WERI-Rb-1 (cell line): ENCODE measurements around the gene DNAJC30.
"Not testable (repeated sequence)": the region's sequence is repeated elsewhere in the genome, so short reads cannot be mapped to it uniquely, and the experiment has no call there.

Experiments used
- DNase-seq: peaks from one replicate; pipeline ENCODE4 v3.0.0-alpha.2; 2020
- H3K27ac ChIP-seq: fragments of 250-450 bp; sonication (Bioruptor Pico); 2 replicates; pipeline ENCODE4 v1.5.1; 2020; ENCODE audit warnings: mild to moderate bottlenecking, moderate library complexity
- H3K27me3 ChIP-seq: fragments of 250-450 bp; sonication (Bioruptor Pico); 2 replicates; pipeline ENCODE4 v1.5.1; 2021; ENCODE audit warnings: mild to moderate bottlenecking, low read depth, moderate library complexity; ENCODE audit not compliant: insufficient read depth, severe bottlenecking
- H3K36me3 ChIP-seq: fragments of 250-450 bp; sonication (Bioruptor Pico); 2 replicates; pipeline ENCODE4 v1.5.1; 2020; ENCODE audit warnings: mild to moderate bottlenecking, moderate library complexity
- H3K4me3 ChIP-seq: 2 replicates; pipeline ENCODE4 v1.5.1; 2011; ENCODE audit warnings: low read depth, mild to moderate bottlenecking, control low read depth, low read length
- H3K9me3 ChIP-seq: fragments of 250-450 bp; sonication (Bioruptor Pico); 2 replicates; pipeline ENCODE4 v1.5.1; 2021; ENCODE audit warnings: mild to moderate bottlenecking, moderate library complexity; ENCODE audit not compliant: severe bottlenecking
- TF ChIP-seq, protein P1 (sequence below): IDR thresholded peaks from 2 replicates; pipeline ENCODE4 v1.5.1; 2011; ENCODE audit warnings: low read depth, mild to moderate bottlenecking, control low read depth, inconsistent platforms, low read length

Gene DNAJC30

DNA sequence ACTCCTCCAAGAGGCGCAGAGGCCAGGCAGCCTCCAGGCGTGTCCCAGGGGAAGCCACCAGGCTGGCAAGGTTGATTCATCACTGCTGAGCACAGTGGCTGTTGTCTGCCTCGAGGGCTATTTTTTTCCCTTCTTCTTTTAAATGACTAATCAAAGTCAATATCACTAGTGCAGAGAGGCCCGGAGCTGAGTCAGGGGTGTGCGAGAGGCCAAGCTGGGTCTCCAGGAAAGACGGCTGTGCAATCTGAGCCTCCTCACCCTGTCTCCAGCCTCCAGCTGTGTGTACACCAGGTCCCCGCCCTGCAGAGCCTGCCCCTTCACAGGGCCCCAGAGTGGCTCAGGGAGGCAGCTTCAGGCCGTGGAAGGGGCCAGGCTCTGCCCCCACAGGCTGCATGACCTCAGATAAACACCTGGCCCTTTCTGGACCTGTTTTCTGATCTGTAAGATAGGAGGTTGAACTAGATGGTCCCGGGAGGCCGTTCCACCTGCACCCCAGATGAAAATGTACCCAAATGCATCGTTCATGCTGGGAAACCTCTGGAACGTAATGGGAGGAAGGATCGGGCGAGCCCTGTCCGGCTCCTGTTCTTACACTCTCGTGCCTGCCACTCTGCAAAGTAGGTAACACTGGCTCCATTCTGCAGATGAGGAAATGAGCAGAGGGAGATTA, 32.5 kb upstream of the DNAJC30 start:
- TF ChIP-seq, protein P1, sequence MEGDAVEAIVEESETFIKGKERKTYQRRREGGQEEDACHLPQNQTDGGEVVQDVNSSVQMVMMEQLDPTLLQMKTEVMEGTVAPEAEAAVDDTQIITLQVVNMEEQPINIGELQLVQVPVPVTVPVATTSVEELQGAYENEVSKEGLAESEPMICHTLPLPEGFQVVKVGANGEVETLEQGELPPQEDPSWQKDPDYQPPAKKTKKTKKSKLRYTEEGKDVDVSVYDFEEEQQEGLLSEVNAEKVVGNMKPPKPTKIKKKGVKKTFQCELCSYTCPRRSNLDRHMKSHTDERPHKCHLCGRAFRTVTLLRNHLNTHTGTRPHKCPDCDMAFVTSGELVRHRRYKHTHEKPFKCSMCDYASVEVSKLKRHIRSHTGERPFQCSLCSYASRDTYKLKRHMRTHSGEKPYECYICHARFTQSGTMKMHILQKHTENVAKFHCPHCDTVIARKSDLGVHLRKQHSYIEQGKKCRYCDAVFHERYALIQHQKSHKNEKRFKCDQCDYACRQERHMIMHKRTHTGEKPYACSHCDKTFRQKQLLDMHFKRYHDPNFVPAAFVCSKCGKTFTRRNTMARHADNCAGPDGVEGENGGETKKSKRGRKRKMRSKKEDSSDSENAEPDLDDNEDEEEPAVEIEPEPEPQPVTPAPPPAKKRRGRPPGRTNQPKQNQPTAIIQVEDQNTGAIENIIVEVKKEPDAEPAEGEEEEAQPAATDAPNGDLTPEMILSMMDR = no peak
- DNase-seq = peak; percentile 56
- no peaks in the 10 kb centered on the region for H3K27me3 ChIP-seq
- H3K9me3 ChIP-seq = no peaks in the 10 kb centered on the region
- no peak overlapping the region for H3K4me3 ChIP-seq
- H3K27ac ChIP-seq = peak overlapping the region; percentile 77
- H3K36me3 ChIP-seq = peaks cover 17% of the 10 kb centered on the region

DNA sequence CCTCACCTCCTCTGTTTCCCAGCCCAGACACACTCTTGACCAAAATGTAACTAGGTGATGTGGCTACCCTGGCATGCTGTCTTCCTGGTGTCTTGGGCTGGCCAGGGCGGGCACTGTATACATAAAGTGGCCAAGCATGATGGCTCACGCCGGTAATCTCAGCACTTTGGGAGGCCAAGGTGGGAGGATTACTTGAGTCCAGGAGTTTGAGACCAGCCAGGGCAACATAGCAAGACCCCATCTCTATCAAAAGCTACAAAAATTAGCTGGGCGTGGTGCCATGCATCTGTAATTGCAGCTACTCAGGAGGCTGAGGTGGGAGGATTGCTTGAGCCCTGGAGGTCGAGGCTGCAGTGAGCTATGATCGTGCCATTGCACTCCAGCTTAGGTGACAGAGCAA, 30.1 kb upstream of the DNAJC30 start:
- H3K36me3 ChIP-seq = peaks cover 25% of the 10 kb centered on the region
- not testable (repeated sequence) for H3K27me3 ChIP-seq, DNase-seq, H3K4me3 ChIP-seq, H3K9me3 ChIP-seq, H3K27ac ChIP-seq

DNA sequence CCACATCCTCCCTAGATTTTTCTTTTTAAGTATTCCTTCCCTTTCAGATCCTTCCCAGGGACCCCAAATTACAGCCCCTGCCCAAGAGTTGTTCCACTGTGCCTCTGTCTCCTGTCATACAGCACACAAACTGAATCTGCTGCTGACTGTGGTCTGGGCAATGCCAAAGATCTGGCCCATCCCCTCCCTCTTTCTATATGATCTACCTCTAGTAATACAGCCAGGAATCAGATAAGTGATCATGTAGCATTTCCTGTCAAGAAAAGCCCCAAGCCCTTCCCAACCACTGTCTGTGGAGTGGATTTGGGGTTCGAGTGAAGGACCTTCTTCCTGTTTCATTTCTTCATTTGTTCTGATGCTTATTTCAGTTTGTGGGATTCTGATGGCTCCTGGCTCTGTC, 29.5 kb upstream of the DNAJC30 start:
- peaks cover 25% of the 10 kb centered on the region for H3K36me3 ChIP-seq
- TF ChIP-seq, protein P1 = no peak
- no peak overlapping the region for H3K4me3 ChIP-seq
- no peak overlapping the region for H3K27ac ChIP-seq
- no peak for DNase-seq
- H3K9me3 ChIP-seq = no peaks in the 10 kb centered on the region
- H3K27me3 ChIP-seq = no peaks in the 10 kb centered on the region

DNA sequence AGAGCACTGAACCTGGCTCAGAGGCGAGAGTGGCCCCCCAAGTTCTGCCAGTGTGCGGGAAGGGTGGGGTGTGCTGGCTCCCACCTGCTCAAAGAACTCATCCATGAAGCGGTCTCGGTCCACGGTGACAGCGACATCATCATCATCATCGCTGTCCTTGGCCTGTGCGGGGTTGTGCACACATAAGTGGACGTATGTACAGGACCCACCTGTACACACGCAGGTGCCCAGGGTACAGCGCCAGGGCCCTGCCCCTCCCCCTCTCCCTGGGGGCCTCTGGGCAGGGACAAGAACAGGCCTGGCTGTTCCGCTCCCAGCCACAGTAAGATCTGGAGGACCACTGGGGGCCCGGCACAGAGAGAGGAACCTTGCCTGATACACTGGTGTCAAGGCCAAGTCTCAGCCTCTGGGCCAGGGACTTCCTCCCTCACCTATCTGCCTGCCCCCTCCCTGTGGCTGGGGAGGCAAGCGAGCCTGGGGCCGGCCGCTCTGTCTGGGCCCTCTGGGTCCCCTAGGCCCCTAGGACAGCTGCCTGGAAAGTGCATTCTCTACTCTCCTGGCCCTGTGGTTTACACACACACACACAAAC, 25.8 kb upstream of the DNAJC30 start:
- H3K9me3 ChIP-seq = no peaks in the 10 kb centered on the region
- TF ChIP-seq, protein P1 = no peak
- H3K27me3 ChIP-seq = no peaks in the 10 kb centered on the region
- DNase-seq = no peak
- no peak overlapping the region for H3K4me3 ChIP-seq
- H3K27ac ChIP-seq = peak overlapping the region; percentile 39
- H3K36me3 ChIP-seq = peaks cover 21% of the 10 kb centered on the region

DNA sequence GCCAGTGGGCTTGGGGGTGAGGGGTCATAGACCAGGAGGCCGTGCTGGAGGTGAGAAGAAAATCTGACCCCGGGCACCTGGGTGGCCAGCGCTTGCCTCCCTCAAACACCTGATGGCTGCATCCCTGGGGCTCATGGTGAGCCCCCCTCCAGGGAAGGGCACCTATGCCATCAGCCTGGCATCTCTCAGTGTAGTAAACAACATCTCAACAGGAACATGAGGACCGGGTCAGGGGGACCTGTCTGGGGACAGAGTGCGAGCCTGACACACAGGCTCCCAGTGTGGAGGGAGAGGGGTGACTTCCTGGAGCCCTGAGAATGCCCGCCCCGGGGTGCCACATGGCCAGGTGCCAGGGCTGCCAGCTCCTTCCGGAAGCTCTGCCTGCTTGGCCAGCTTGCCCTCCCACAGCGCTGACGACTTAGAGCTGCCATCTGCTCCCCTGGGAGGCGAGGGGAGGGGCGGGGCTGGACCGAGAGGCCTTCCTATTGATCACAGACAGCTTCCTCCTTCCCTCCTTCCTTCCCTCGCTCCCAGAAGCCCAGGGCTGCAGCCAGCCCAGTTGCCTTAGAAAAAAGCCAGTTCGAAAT, 23.9 kb upstream of the DNAJC30 start:
- no peaks in the 10 kb centered on the region for H3K9me3 ChIP-seq
- H3K27me3 ChIP-seq = no peaks in the 10 kb centered on the region
- H3K4me3 ChIP-seq = no peak overlapping the region
- peak; percentile 93 for DNase-seq
- peaks cover 29% of the 10 kb centered on the region for H3K36me3 ChIP-seq
- peak overlapping the region; percentile 81 for H3K27ac ChIP-seq
- TF ChIP-seq, protein P1 = no peak

DNA sequence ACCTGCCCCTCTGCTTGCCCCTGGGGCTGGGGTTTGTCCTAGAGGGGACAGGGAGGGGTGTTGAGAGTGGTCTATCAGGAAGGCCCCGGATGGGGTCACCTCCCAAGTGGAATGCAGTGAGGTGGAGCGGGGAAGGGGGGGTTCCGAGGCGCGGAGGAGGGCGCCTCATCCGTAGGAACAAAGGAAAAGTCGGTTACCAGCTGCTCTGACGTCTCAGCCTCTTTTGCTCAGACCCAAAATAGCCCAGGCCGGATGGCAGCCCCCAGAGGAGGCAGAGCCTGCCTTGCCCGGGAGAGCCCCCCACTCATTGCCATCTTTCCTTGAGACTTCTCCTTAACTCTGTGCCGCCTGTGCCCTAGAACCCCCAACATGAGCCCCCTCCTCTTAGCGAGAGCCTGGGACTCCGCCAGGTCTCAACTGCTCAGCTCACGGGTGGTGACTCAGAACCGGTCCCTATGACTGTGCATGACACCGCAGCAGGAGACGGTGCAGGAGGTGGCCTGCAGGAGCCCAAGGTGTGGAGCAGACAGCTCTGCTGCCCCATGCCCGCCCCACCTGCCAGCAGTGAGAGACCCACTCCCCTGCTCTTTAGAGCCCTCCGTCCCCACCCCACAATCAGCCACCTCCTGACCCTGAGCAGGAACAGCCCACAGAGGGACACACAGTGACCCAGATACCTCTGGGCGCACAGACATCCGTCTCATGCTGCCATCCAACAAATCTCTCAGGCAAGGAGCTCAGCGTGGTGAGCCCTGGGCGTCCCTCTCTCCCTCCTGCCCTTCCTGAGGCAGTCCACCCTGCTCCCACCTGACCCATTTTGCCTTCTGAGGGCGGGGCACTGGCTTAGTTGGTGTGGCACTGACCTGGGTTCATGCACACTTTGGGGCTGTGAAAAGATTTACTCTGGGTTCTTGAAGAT, 23.1 kb upstream of the DNAJC30 start:
- TF ChIP-seq, protein P1 = no peak
- H3K4me3 ChIP-seq = no peak overlapping the region
- H3K9me3 ChIP-seq = no peaks in the 10 kb centered on the region
- H3K27ac ChIP-seq = peak overlapping the region; percentile 81
- DNase-seq = no peak
- H3K27me3 ChIP-seq = no peaks in the 10 kb centered on the region
- H3K36me3 ChIP-seq = peaks cover 35% of the 10 kb centered on the region
